IPS-15b (cell line): ENCODE measurements around the gene CCDC18.
"Not testable (repeated sequence)": the region's sequence is repeated elsewhere in the genome, so short reads cannot be mapped to it uniquely, and the experiment has no call there.

Experiments used
- H3K27me3 ChIP-seq: one replicate; pipeline ENCODE4 v1.6.1; 2013; ENCODE audit warnings: low read length; ENCODE audit not compliant: control insufficient read depth, insufficient read depth
- H3K36me3 ChIP-seq: one replicate; pipeline ENCODE4 v1.6.1; 2013; ENCODE audit warnings: low read length; ENCODE audit not compliant: control insufficient read depth, insufficient read depth
- H3K4me1 ChIP-seq: one replicate; pipeline ENCODE4 v1.6.1; 2013; ENCODE audit warnings: mild to moderate bottlenecking, low read length; ENCODE audit not compliant: control insufficient read depth, insufficient read depth
- H3K4me3 ChIP-seq: one replicate; pipeline ENCODE4 v1.5.1; 2013; ENCODE audit warnings: low read depth, low read length
- H3K9ac ChIP-seq: one replicate; pipeline ENCODE4 v1.6.1; 2013; ENCODE audit warnings: low read depth, mild to moderate bottlenecking, low read length
- H3K9me3 ChIP-seq: one replicate; pipeline ENCODE4 v1.6.1; 2013; ENCODE audit warnings: mild to moderate bottlenecking, low read length; ENCODE audit not compliant: control insufficient read depth, insufficient read depth

Gene CCDC18

DNA sequence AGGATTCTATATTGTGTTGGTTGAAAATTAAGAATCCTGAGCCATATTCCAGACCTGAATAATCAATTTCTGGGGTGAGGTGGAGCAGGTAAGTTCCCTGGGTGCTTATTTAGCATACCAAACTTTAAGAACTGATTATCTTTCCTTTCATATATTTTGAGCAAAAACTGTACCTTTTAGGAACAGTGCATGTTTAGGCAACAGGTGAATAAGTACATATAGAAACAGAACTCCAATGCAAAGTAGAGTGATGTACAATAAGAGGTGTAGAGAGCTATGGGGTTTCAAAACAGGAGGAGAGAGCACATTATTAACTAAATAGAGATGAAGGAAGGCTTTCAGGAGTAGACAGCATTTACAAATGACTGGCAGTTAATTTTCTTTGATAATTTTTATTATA lies 29.1 kb upstream of the CCDC18 start:
- no peaks in the 10 kb centered on the region for H3K36me3 ChIP-seq

DNA sequence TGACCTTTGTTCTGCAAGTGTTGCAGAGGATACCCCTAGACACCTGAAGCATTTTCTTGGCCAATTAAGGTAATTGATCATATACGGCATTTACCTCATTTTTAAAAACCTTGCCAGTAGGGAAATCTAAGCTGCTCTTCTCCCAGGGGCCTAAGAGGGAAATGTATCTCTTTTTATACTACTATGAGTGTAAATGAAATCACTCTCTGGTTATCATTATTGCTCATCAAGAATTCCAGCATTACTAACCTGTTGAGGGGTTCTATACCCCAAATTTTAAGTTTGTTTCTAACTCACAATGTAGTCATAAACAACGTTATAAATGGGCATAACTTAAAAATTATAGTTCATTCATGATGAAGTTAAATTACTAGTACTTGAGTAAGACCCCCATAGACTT lies 27.7 kb upstream of the CCDC18 start:
- H3K4me1 ChIP-seq, result no peaks in the 10 kb centered on the region
- no peaks in the 10 kb centered on the region for H3K36me3 ChIP-seq

More for the DNA sequence above, 29.1 kb upstream of the CCDC18 start:
- Histone ChIP-seq H3K9me3 (no peaks in the 10 kb centered on the region), H3K9ac (no peak overlapping the region), H3K27me3 (no peaks in the 10 kb centered on the region), H3K4me3 (no peak overlapping the region), H3K4me1 (no peaks in the 10 kb centered on the region)

GRCh38 chr1:93154898-93155297 lies 25.6 kb upstream of the CCDC18 start:
- H3K9me3 ChIP-seq, result no peaks in the 10 kb centered on the region
- H3K27me3 ChIP-seq, result no peaks in the 10 kb centered on the region
- H3K36me3 ChIP-seq, result no peaks in the 10 kb centered on the region
- no peaks in the 10 kb centered on the region for H3K4me1 ChIP-seq
- no peak overlapping the region for H3K9ac ChIP-seq
- H3K4me3 ChIP-seq, result no peak overlapping the region

More for the DNA sequence above, 27.7 kb upstream of the CCDC18 start:
- Histone ChIP-seq H3K9ac (no peak overlapping the region), H3K4me3 (no peak overlapping the region), H3K27me3 (no peaks in the 10 kb centered on the region), H3K9me3 (no peaks in the 10 kb centered on the region)

DNA sequence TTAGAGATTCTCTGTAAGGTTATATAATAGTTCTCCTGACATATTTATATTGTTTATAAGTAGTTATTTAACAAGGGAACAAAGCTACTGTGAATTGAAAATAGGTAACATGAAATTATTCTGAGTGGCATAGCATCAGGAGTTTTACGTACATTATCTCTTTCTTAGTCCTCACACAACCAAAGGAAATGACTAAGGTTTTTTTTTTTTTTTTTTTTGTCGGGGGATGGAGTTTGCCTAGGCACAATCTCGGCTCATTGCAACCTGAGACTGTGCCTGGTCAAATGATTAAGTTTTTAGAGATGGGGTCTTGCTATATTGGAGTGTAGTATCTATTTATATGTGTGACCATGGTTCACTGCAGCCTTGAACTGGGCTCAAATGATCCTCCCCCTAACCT lies 25.2 kb upstream of the CCDC18 start:
- H3K9me3 ChIP-seq, result no peaks in the 10 kb centered on the region
- H3K4me1 ChIP-seq, result no peaks in the 10 kb centered on the region
- no peaks in the 10 kb centered on the region for H3K27me3 ChIP-seq
- H3K9ac ChIP-seq, result no peak overlapping the region
- H3K36me3 ChIP-seq, result no peaks in the 10 kb centered on the region
- H3K4me3 ChIP-seq, result no peak overlapping the region

GRCh38 chr1:93159337-93159736 lies 21.2 kb upstream of the CCDC18 start:
- H3K36me3 ChIP-seq, result no peaks in the 10 kb centered on the region
- no peak overlapping the region for H3K4me3 ChIP-seq
- no peaks in the 10 kb centered on the region for H3K4me1 ChIP-seq
- H3K27me3 ChIP-seq, result no peaks in the 10 kb centered on the region
- H3K9ac ChIP-seq, result no peak overlapping the region
- H3K9me3 ChIP-seq, result no peaks in the 10 kb centered on the region

GRCh38 chr1:93163314-93163713 lies 17.2 kb upstream of the CCDC18 start:
- H3K36me3 ChIP-seq, H3K27me3 ChIP-seq, H3K9me3 ChIP-seq, H3K9ac ChIP-seq, H3K4me3 ChIP-seq, H3K4me1 ChIP-seq: not testable (repeated sequence)

DNA sequence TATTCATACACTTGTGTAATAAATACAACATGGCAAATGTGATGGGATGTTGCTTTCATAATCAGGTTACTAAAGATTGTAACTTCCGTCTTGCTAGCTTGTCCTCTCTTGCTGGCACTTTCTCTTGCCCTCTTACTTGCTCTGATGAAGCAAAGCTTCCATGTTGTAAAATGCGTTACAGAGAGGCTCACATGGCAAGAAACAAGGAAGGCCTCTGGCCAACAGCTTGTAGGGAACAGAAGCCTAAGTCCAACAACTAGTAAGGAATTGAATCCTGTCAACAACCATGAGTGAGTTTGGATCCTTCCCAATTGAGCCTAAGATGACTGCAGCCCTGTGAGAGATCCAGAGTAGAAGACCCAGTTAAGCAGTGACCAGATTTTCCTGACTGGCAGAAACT lies 15.7 kb upstream of the CCDC18 start:
- H3K4me1 ChIP-seq, result no peaks in the 10 kb centered on the region
- H3K27me3 ChIP-seq, result no peaks in the 10 kb centered on the region
- no peak overlapping the region for H3K4me3 ChIP-seq
- no peak overlapping the region for H3K9ac ChIP-seq
- no peaks in the 10 kb centered on the region for H3K9me3 ChIP-seq
- no peaks in the 10 kb centered on the region for H3K36me3 ChIP-seq

DNA sequence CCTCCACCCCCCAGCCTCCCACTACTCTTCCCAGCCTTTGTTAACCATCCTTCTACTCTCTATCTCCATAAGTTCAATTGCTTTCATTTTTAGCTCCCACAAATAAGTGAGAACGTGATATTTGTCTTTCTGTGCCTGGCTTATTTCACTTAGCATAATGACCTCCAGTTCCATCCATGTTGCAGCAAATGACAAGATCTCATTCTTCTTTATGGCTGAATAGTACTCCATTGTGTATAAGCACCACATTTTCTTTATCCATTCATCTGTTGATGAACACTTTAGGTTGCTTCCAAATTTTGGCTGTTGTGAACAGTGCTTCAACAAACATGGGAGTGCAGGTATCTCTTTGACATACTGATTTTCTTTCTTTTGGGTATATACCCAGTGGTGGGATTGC lies 14.6 kb upstream of the CCDC18 start:
- H3K4me3 ChIP-seq, H3K4me1 ChIP-seq, H3K36me3 ChIP-seq, H3K9ac ChIP-seq, H3K9me3 ChIP-seq, H3K27me3 ChIP-seq: not testable (repeated sequence)

DNA sequence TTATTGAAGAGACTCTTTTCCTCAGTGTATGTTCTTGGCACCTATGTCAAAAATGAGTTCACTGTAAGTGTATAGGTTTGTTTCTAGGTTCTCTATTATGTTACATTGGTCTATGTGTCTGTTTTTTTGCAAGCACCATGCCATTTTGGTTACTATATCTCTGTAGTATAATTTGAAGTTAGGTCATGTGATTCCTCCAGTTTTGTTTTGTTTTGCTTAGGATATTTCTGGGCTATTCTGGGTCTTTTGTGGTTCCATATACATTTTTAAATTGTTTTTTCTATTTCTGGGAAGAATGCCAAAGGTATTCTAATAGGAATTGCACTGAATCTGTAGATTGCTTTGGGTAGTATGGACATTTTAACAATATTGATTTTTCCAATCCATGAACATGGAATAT lies 13.5 kb upstream of the CCDC18 start:
- Histone ChIP-seq H3K27me3 (no peaks in the 10 kb centered on the region), H3K4me1 (no peaks in the 10 kb centered on the region), H3K4me3 (no peak overlapping the region), H3K36me3 (no peaks in the 10 kb centered on the region), H3K9ac (no peak overlapping the region), H3K9me3 (no peaks in the 10 kb centered on the region)

- not testable (repeated sequence) for H3K4me1 ChIP-seq, H3K4me3 ChIP-seq, H3K9me3 ChIP-seq, H3K27me3 ChIP-seq, H3K9ac ChIP-seq, H3K36me3 ChIP-seq
Observed at GRCh38 chr1:93170141-93170678, 10.3 kb upstream of the CCDC18 start.

GRCh38 chr1:93171549-93172034 lies 8.9 kb upstream of the CCDC18 start:
- H3K36me3 ChIP-seq, result no peaks in the 10 kb centered on the region
- no peak overlapping the region for H3K9ac ChIP-seq
- H3K4me1 ChIP-seq, result no peaks in the 10 kb centered on the region

DNA sequence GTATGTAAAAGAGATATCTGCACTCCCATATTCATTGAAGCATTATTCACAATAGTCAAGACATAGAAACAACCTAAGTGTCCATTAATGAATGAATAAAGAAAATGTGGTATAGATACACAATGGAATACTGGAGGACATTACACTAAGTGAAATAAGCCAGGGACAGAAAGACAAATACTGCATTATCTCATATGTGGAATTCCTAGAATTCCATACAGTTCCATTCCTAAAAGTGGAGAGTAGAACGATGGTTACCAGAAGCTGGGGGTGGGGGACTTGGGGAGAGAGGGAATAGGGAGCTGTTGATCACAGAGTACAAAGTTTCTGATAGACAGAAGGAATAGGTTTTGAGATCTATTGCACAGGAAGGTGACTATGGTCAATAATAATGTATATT lies 7.7 kb upstream of the CCDC18 start:
- Histone ChIP-seq H3K4me1 (peaks cover under 1% of the 10 kb centered on the region), H3K4me3 (no peak overlapping the region), H3K27me3 (no peaks in the 10 kb centered on the region), H3K36me3 (no peaks in the 10 kb centered on the region), H3K9me3 (no peaks in the 10 kb centered on the region), H3K9ac (no peak overlapping the region)

More at GRCh38 chr1:93171549-93172034, 8.9 kb upstream of the CCDC18 start:
- H3K4me3 ChIP-seq, result no peak overlapping the region
- no peaks in the 10 kb centered on the region for H3K27me3 ChIP-seq
- H3K9me3 ChIP-seq, result no peaks in the 10 kb centered on the region
